OCI-LY7 (cell line): ENCODE measurements around the gene TMEM54. TPM values are rescaled to one million over a fixed set of nuclear protein-coding genes. Genes with fewer than 3 reads are reported as not detected.

ENCODE experiments used
- BruUV-seq: library from RNA; stranded (reverse); fragments of 400-500 nt; replicated peaks from 2 replicates; lab custom pipeline; 2021; lab: Mats Ljungman, UMichigan
- CTCF ChIA-PET: fragments of 300-600 bp; sonication (Branson Sonifier 250); formaldehyde crosslinking; loops from one replicate; lab custom pipeline; 2022; ENCODE audit warnings: antibody characterized with exemption; ENCODE audit not compliant: unreplicated experiment; lab: Charles Lee
- POLR2A ChIA-PET: fragments of 300-600 bp; sonication (Branson Sonifier 250); formaldehyde crosslinking; loops from one replicate; lab custom pipeline; 2022; ENCODE audit warnings: antibody characterized with exemption; lab: Charles Lee
- DNase-seq: peaks from one replicate; pipeline ENCODE4 v3.0.0-alpha.2; 2015; ENCODE audit warnings: low spot score
- H2AFZ ChIP-seq: fragments of 200-600 bp; sonication (generic), shearing (Covaris generic); 2 replicates; pipeline ENCODE4 v1.6.1; 2014; ENCODE audit warnings: mild to moderate bottlenecking, antibody characterized with exemption, low read length, moderate library complexity
- H3K27ac ChIP-seq: fragments of 200-600 bp; sonication (generic); 2 replicates; pipeline ENCODE4 v1.5.1; 2014; ENCODE audit warnings: mixed run types, low read depth, mild to moderate bottlenecking, moderate library complexity, low read length, inconsistent platforms; ENCODE audit not compliant: poor library complexity, severe bottlenecking
- H3K36me3 ChIP-seq: fragments of 200-600 bp; sonication (generic); 2 replicates; pipeline ENCODE4 v1.6.1; 2014; ENCODE audit warnings: mild to moderate bottlenecking, antibody characterized with exemption, low read length, moderate library complexity, mixed read lengths; ENCODE audit not compliant: insufficient read depth
- H3K4me1 ChIP-seq: fragments of 200-600 bp; sonication (generic); 2 replicates; pipeline ENCODE4 v1.5.1; 2014; ENCODE audit warnings: mild to moderate bottlenecking, low read length; ENCODE audit not compliant: insufficient read depth, poor library complexity, severe bottlenecking
- H3K4me2 ChIP-seq: fragments of 200-600 bp; sonication (generic); 2 replicates; pipeline ENCODE4 v1.6.1; 2014; ENCODE audit warnings: mild to moderate bottlenecking, low read length
- H3K4me3 ChIP-seq: fragments of 200-600 bp; sonication (generic); 2 replicates; pipeline ENCODE4 v1.5.1; 2014; ENCODE audit warnings: mild to moderate bottlenecking, low read depth, low read length; ENCODE audit not compliant: poor library complexity, severe bottlenecking
- H3K79me2 ChIP-seq: fragments of 200-600 bp; sonication (generic); 2 replicates; pipeline ENCODE4 v1.6.1; 2016; ENCODE audit warnings: low read depth, mild to moderate bottlenecking, low read length, moderate library complexity, mixed read lengths; ENCODE audit not compliant: insufficient read depth
- H3K9me2 ChIP-seq: fragments of 200-600 bp; sonication (generic); 2 replicates; pipeline ENCODE4 v1.6.1; 2016; ENCODE audit warnings: mild to moderate bottlenecking, low read length, mixed read lengths; ENCODE audit not compliant: insufficient read depth
- H3K9me3 ChIP-seq: fragments of 200-600 bp; sonication (generic); 2 replicates; pipeline ENCODE4 v1.6.1; 2014; ENCODE audit warnings: mild to moderate bottlenecking, mixed run types, low read length, mixed read lengths
- H4K20me1 ChIP-seq: fragments of 200-600 bp; sonication (generic); 2 replicates; pipeline ENCODE4 v1.6.1; 2014; ENCODE audit warnings: mild to moderate bottlenecking, antibody characterized with exemption, low read length, moderate library complexity, mixed read lengths; ENCODE audit not compliant: insufficient read depth
- CTCF ChIP-seq: fragments of 200-600 bp; sonication (generic); conservative IDR thresholded peaks from 2 replicates; pipeline ENCODE4 v1.5.1; 2014; ENCODE audit warnings: mild to moderate bottlenecking, antibody characterized with exemption, low read length, moderate library complexity, mixed read lengths
- EZH2phosphoT487 ChIP-seq: fragments of 200-600 bp; sonication (generic); IDR thresholded peaks from 2 replicates; pipeline ENCODE4 v1.6.1; 2018; ENCODE audit warnings: low read depth, borderline replicate concordance, mild to moderate bottlenecking, mixed run types, antibody characterized with exemption, low read length, moderate library complexity, mixed read lengths
- intact Hi-C: fragments of 100-400 bp; cut with micrococcal nuclease; formaldehyde crosslinking; loops from one replicate; pipeline ENCODE4 v1.10.0; 2022; ENCODE audit not compliant: unreplicated experiment
- total RNA-seq, 2 experiments: library from RNA; depleted of rRNA in 1 of 2; stranded (reverse); fragments of >200 nt in 1 of 2; shearing (Covaris generic) in 1 of 2; gene quantifications; 2 replicates each; pipeline ENCODE4 v1.2.3, GENCODE V29; 2014 to 2022

The TMEM54 gene
- total RNA-seq, 2 experiments from 2014 or later: 0.93 to 3.1 TPM

DNA sequence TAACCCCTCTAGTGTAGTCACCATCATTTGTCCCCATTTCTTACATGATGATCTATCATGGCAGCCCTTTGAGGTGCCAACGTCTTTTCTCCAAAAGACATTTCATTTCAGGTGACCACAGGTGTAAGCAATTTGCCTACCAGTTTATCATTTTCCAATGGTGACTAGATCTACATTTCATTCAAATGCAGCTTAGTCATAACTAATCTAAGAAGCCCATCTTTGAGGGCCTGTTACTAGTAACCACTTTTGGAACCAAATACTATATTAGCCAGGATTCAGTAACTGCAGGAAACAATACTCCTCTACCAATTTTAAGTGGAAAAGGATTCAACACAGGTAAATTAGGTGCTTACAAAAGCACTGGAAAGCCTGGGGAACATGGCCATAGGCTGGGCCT lies 30.6 kb upstream of the TMEM54 start:
- H3K4me3 ChIP-seq: no peak overlapping the region
- H3K27ac ChIP-seq: no peak overlapping the region
- peaks cover 37% of the 10 kb centered on the region for H3K36me3 ChIP-seq
- no peak for DNase-seq
- H3K4me1 ChIP-seq: peaks cover 5% of the 10 kb centered on the region
- H3K79me2 ChIP-seq: no peaks in the 10 kb centered on the region
- TF ChIP-seq CTCF (no peak), EZH2phosphoT487 (no peak)
- CTCF ChIA-PET: no interaction called here
- intact Hi-C loops: loop anchor here (2.0 kb wide), 1 partner anchor 75 kb away; no protein-coding TSS in a partner anchor
- BruUV-seq: no TSS peak
- no peak overlapping the region for H3K4me2 ChIP-seq
- no peaks in the 10 kb centered on the region for H3K9me2 ChIP-seq
- H3K9me3 ChIP-seq: no peaks in the 10 kb centered on the region
- no peak overlapping the region for H2AFZ ChIP-seq
- H4K20me1 ChIP-seq: no peaks in the 10 kb centered on the region
- POLR2A ChIA-PET: no interaction called here

DNA sequence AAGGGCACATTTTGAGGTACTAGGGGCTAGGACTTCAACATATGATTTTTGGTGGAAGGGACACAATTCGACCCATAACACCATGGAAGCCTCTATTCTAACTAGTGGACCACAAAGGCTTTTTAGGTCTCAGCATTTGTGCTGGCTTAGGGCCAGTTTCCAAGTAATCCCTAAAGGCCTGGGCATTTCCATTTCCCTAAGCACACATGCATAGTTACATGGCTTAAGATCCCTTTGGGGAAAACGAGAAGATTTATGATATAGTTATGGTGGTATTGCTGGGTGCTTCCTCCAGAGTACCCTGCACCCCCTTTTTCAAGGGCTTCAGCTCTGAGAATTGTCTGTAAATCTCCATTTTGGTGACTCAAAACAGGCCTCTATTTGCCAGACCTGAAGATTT lies 28.2 kb upstream of the TMEM54 start:
- Histone ChIP-seq H3K4me1 (peaks cover 5% of the 10 kb centered on the region), H3K79me2 (no peaks in the 10 kb centered on the region), H3K36me3 (peaks cover 14% of the 10 kb centered on the region), H3K9me3 (no peaks in the 10 kb centered on the region), H3K9me2 (no peaks in the 10 kb centered on the region), H3K4me3 (no peak overlapping the region), H3K27ac (no peak overlapping the region), H4K20me1 (no peaks in the 10 kb centered on the region), H3K4me2 (no peak overlapping the region), H2AFZ (no peak overlapping the region)
- ChIA-PET POLR2A (interaction anchor here (0.9 kb wide), 1 partner anchor 423 kb away, joined by 3 read pairs; no protein-coding TSS in a partner anchor), CTCF (no interaction called here)
- DNase-seq: no peak
- no peak for TF ChIP-seq CTCF
- TF ChIP-seq EZH2phosphoT487: no peak
- no TSS peak for BruUV-seq
- intact Hi-C loops: no loop called here

- H3K4me2 ChIP-seq: no peak overlapping the region
- POLR2A ChIA-PET: interaction anchor here (0.9 kb wide), 1 partner anchor 422 kb away, joined by 3 read pairs; no protein-coding TSS in a partner anchor
- intact Hi-C loops: no loop called here
- DNase-seq: no peak
- no peak overlapping the region for H3K4me3 ChIP-seq
- CTCF ChIA-PET: no interaction called here
- peaks cover 8% of the 10 kb centered on the region; the same call in 1 of the 2 replicates for H3K36me3 ChIP-seq
- no peak for TF ChIP-seq CTCF
- no peak for TF ChIP-seq EZH2phosphoT487
- no peak overlapping the region for H3K27ac ChIP-seq
- no peaks in the 10 kb centered on the region for H3K9me2 ChIP-seq
- BruUV-seq: no TSS peak
- H3K9me3 ChIP-seq: no peaks in the 10 kb centered on the region
- no peaks in the 10 kb centered on the region for H4K20me1 ChIP-seq
- no peaks in the 10 kb centered on the region for H3K79me2 ChIP-seq
- no peak overlapping the region for H2AFZ ChIP-seq
- peaks cover 3% of the 10 kb centered on the region for H3K4me1 ChIP-seq
Observed at GRCh38 chr1:32928715-32929114, 27.5 kb upstream of the TMEM54 start.
